ENCODE data around the gene LAD1. TPM values are rescaled to one million over a fixed set of nuclear protein-coding genes. Genes with fewer than 3 reads are reported as not detected.

The LAD1 gene
- polyA plus RNA-seq, 1 donor from 2014 or later: not detected

GRCh38 chr1:201350884-201351283 lies 48.2 kb downstream of the LAD1 start:
- Histone ChIP-seq H2AFZ (ENCODE audit: low read depth, low read length) (no peak overlapping the region), H3K36me3 (ENCODE audit: insufficient read depth, low read length) (no peaks in the 10 kb centered on the region), H3K27ac (ENCODE audit: low read length) (no peak overlapping the region)

DNA sequence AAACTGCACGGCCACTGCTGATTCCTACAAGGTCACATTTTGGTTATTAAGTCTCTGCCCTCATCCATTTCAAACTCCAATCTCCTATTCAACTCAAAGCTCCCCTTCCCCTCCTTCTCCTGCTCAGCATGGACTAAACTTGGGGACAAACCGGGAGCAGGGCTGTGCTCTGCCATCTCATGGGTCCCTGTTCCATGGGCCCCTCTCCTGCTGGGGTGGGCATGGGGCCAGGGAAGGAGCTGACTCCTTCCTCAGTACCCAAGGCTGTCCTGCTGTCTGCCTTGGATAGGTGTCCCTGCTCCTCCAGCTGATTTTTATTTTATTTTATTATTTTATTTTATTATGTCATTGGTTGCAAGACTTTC lies 48.8 kb downstream of the LAD1 start:
- Histone ChIP-seq H4K20me1 (ENCODE audit: insufficient read depth) (no peaks in the 10 kb centered on the region), H3K36me3 (ENCODE audit: insufficient read depth, low read length) (no peaks in the 10 kb centered on the region), H3K9me2 (ENCODE audit: insufficient read depth, low read length) (no peaks in the 10 kb centered on the region), H3K27ac (ENCODE audit: low read length) (no peak overlapping the region), H3K9ac (ENCODE audit: low read length) (no peak overlapping the region), H3K79me2 (replicated peaks; ENCODE audit: insufficient read depth, low read length) (no peaks in the 10 kb centered on the region), H3K4me2 (ENCODE audit: low read length) (no peak overlapping the region), H3F3A (ENCODE audit: insufficient read depth, low read length, poor library complexity, severe bottlenecking) (no peaks in the 10 kb centered on the region), H3K27me3 (ENCODE audit: insufficient read depth, low read depth, low read length) (no peaks in the 10 kb centered on the region), H2AFZ (ENCODE audit: low read depth, low read length) (no peak overlapping the region), H3K9me3 (ENCODE audit: low read length) (no peaks in the 10 kb centered on the region), H3K4me3 (ENCODE audit: low read length) (no peak overlapping the region)
- TF ChIP-seq POLR2AphosphoS5 (IDR thresholded peaks at IDR 0.05): no peak

More at GRCh38 chr1:201350884-201351283, 48.2 kb downstream of the LAD1 start:
- Histone ChIP-seq H3K9ac (ENCODE audit: low read length) (no peak overlapping the region), H3K4me3 (ENCODE audit: low read length) (no peak overlapping the region), H3K79me2 (replicated peaks; ENCODE audit: insufficient read depth, low read length) (no peaks in the 10 kb centered on the region), H3K9me2 (ENCODE audit: insufficient read depth, low read length) (no peaks in the 10 kb centered on the region), H3F3A (ENCODE audit: insufficient read depth, low read length, poor library complexity, severe bottlenecking) (no peaks in the 10 kb centered on the region), H3K27me3 (ENCODE audit: insufficient read depth, low read depth, low read length) (no peaks in the 10 kb centered on the region), H3K4me2 (ENCODE audit: low read length) (no peak overlapping the region), H3K9me3 (ENCODE audit: low read length) (no peaks in the 10 kb centered on the region), H4K20me1 (ENCODE audit: insufficient read depth) (no peaks in the 10 kb centered on the region)
- TF ChIP-seq SMC3 (conservative IDR thresholded peaks at IDR 0.05; ENCODE audit: poor library complexity): no peak
- no peak for TF ChIP-seq RAD21 (conservative IDR thresholded peaks at IDR 0.05)
- TF ChIP-seq EZH2 (IDR thresholded peaks at IDR 0.05; ENCODE audit: borderline replicate concordance, insufficient read depth, low read length, poor library complexity, severe bottlenecking): no peak
- TF ChIP-seq, protein P1, sequence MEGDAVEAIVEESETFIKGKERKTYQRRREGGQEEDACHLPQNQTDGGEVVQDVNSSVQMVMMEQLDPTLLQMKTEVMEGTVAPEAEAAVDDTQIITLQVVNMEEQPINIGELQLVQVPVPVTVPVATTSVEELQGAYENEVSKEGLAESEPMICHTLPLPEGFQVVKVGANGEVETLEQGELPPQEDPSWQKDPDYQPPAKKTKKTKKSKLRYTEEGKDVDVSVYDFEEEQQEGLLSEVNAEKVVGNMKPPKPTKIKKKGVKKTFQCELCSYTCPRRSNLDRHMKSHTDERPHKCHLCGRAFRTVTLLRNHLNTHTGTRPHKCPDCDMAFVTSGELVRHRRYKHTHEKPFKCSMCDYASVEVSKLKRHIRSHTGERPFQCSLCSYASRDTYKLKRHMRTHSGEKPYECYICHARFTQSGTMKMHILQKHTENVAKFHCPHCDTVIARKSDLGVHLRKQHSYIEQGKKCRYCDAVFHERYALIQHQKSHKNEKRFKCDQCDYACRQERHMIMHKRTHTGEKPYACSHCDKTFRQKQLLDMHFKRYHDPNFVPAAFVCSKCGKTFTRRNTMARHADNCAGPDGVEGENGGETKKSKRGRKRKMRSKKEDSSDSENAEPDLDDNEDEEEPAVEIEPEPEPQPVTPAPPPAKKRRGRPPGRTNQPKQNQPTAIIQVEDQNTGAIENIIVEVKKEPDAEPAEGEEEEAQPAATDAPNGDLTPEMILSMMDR (IDR thresholded peaks at IDR 0.05; ENCODE audit: poor library complexity, severe bottlenecking): no peak

- no peak overlapping the region for H2AFZ ChIP-seq (ENCODE audit: low read depth, low read length)
Observed at GRCh38 chr1:201349092-201349491, 50.0 kb downstream of the LAD1 start.

GRCh38 chr1:201348211-201348566 lies 50.9 kb downstream of the LAD1 start:
- TF ChIP-seq, protein P1 (IDR thresholded peaks at IDR 0.05; ENCODE audit: poor library complexity, severe bottlenecking): peak; percentile 25
- TF ChIP-seq REST (IDR thresholded peaks at IDR 0.05; ENCODE audit: borderline replicate concordance): no peak
- Histone ChIP-seq H3K4me2 (ENCODE audit: low read length) (no peak overlapping the region), H4K20me1 (ENCODE audit: insufficient read depth) (no peaks in the 10 kb centered on the region), H3F3A (ENCODE audit: insufficient read depth, low read length, poor library complexity, severe bottlenecking) (no peaks in the 10 kb centered on the region), H3K27me3 (ENCODE audit: insufficient read depth, low read depth, low read length) (no peaks in the 10 kb centered on the region), H3K27ac (ENCODE audit: low read length) (no peak overlapping the region), H3K36me3 (ENCODE audit: insufficient read depth, low read length) (no peaks in the 10 kb centered on the region), H3K79me2 (replicated peaks; ENCODE audit: insufficient read depth, low read length) (no peaks in the 10 kb centered on the region), H3K9me2 (ENCODE audit: insufficient read depth, low read length) (no peaks in the 10 kb centered on the region), H3K4me3 (ENCODE audit: low read length) (no peak overlapping the region), H3K9me3 (ENCODE audit: low read length) (no peaks in the 10 kb centered on the region), H3K9ac (ENCODE audit: low read length) (no peak overlapping the region), H2AFZ (ENCODE audit: low read depth, low read length) (no peak overlapping the region)

More at GRCh38 chr1:201349092-201349491, 50.0 kb downstream of the LAD1 start:
- Histone ChIP-seq H3K9me3 (ENCODE audit: low read length) (no peaks in the 10 kb centered on the region), H3F3A (ENCODE audit: insufficient read depth, low read length, poor library complexity, severe bottlenecking) (no peaks in the 10 kb centered on the region), H3K4me3 (ENCODE audit: low read length) (no peak overlapping the region), H3K79me2 (replicated peaks; ENCODE audit: insufficient read depth, low read length) (no peaks in the 10 kb centered on the region), H3K36me3 (ENCODE audit: insufficient read depth, low read length) (no peaks in the 10 kb centered on the region), H3K9me2 (ENCODE audit: insufficient read depth, low read length) (no peaks in the 10 kb centered on the region), H3K27me3 (ENCODE audit: insufficient read depth, low read depth, low read length) (no peaks in the 10 kb centered on the region), H4K20me1 (ENCODE audit: insufficient read depth) (no peaks in the 10 kb centered on the region), H3K9ac (ENCODE audit: low read length) (no peak overlapping the region), H3K27ac (ENCODE audit: low read length) (no peak overlapping the region), H3K4me2 (ENCODE audit: low read length) (no peak overlapping the region)
- TF ChIP-seq RAD21 (conservative IDR thresholded peaks at IDR 0.05): no peak

Measured in neural cell (in vitro differentiated cells).